H1 (cell line): ENCODE data around the gene MATR3. TPM values are rescaled to one million over a fixed set of nuclear protein-coding genes. Genes with fewer than 3 reads are reported as not detected.

Source experiments
- SIX5 ChIP-seq: IDR thresholded peaks from 2 replicates; pipeline ENCODE4 v1.6.1; 2011; ENCODE audit warnings: mild to moderate bottlenecking, low read depth, low read length
- polyA plus RNA-seq, 7 experiments: library from polyadenylated mRNA; depleted of rRNA in 3 of 7; stranded (reverse) in 5 of 7; unstranded in 2 of 7; fragments of >200 nt in 5 of 7; fragments of 200-250 nt in 2 of 7; gene quantifications; 1 replicate in 5 of 7; 2 replicates in 1 of 7; 4 replicates in 1 of 7; pipeline versions ENCODE4 v1.2.1 to v1.2.3, GENCODE V29; 2011 to 2013; ENCODE audit warnings: missing spikeins in 2 of 7, mixed read lengths in 2 of 7
- total RNA-seq: library from RNA; stranded (reverse); fragmentation: NEBNext Ultra II Directional; extraction: Animal tissue kit (Norgen Biotek cat#: 25700); gene quantifications from 2 replicates; pipeline ENCODE4 v1.2.1, GENCODE V29; 2021

Gene MATR3
- total and polyA plus RNA-seq, 2 of the 8 experiments (the other 6 are each of a cell fraction or from before 2014, with no cell fraction given), result 116 to 389 TPM

DNA sequence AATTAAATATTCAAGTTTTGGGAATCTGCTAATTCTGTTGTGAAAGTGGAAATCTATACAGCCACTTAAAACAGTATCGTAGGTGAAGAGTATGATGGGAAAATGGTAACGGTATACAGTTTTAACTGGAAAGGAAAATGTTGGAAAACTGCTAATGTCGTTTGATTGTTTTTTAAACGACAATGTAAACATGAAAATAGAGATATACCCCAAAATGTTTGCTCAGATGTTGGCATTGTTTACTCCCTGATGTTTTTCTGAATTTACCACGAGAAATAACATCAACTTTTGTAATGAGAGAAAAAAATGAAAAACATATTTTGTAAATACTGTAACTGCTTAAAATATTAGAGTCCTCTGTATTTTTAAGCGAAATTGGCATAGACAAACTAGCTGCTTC lies 2.7 kb downstream of the MATR3 start (continued):
- no peak for TF ChIP-seq SIX5
